Cardiac fibroblast (primary cell): Measurements from ENCODE around the gene PTPRT.

Source experiments
- DNase-seq, 2 donors: peaks; one replicate each; pipeline versions ENCODE4 v3.0.0 to v3.0.0-alpha.2; 2010; ENCODE audit warnings: low read depth in 2 of 2
- H3K4me3 ChIP-seq, 2 donors: replicated peaks in 1 of 2; 1 replicate in 1 of 2; 2 replicates in 1 of 2; pipeline ENCODE4 v1.5.1; 2011; ENCODE audit warnings: low read depth in 2 of 2, low read length in 2 of 2, mild to moderate bottlenecking in 2 of 2, moderate library complexity in 1 of 2
- CTCF ChIP-seq: IDR thresholded peaks from one replicate; pipeline ENCODE4 v1.5.1; 2011; ENCODE audit warnings: low read depth, mild to moderate bottlenecking, low read length, inconsistent platforms

PTPRT gene

GRCh38 chr20:42274986-42275385, 914.7 kb downstream of the PTPRT start:
- no peak for TF ChIP-seq CTCF
- DNase-seq, result no peak
- no peak overlapping the region for H3K4me3 ChIP-seq

GRCh38 chr20:42272516-42272915, 917.2 kb downstream of the PTPRT start:
- no peak for DNase-seq
- no peak for TF ChIP-seq CTCF
- no peak overlapping the region for H3K4me3 ChIP-seq

GRCh38 chr20:42270539-42270938, 919.2 kb downstream of the PTPRT start:
- TF ChIP-seq CTCF, result no peak
- DNase-seq, result no peak
- no peak overlapping the region for H3K4me3 ChIP-seq

- no peak overlapping the region for H3K4me3 ChIP-seq
- no peak for DNase-seq
- no peak for TF ChIP-seq CTCF
Observed at GRCh38 chr20:42267793-42268384, 921.8 kb downstream of the PTPRT start.

- DNase-seq, result no peak
Observed at GRCh38 chr20:42261766-42262270, 927.9 kb downstream of the PTPRT start.

GRCh38 chr20:42260184-42260583, 929.5 kb downstream of the PTPRT start:
- no peak for DNase-seq
- no peak overlapping the region for H3K4me3 ChIP-seq
- no peak for TF ChIP-seq CTCF

More at GRCh38 chr20:42261766-42262270, 927.9 kb downstream of the PTPRT start:
- no peak for TF ChIP-seq CTCF
- H3K4me3 ChIP-seq, result no peak overlapping the region

GRCh38 chr20:42259389-42259788, 930.3 kb downstream of the PTPRT start:
- no peak for DNase-seq
- TF ChIP-seq CTCF, result no peak
- H3K4me3 ChIP-seq, result no peak overlapping the region
